Ramos (cell line): Measurements from ENCODE around the gene APBB1IP.
"Not testable (repeated sequence)": the region's sequence is repeated elsewhere in the genome, so short reads cannot be mapped to it uniquely, and the experiment has no call there.

Source experiments
- in situ Hi-C: fragments of 300-500 bp; cut with MboI; formaldehyde crosslinking; loops from one replicate; pipeline ENCODE4 v1.14.3; 2022; ENCODE audit warnings: low sequenced_read_pairs; ENCODE audit not compliant: unreplicated experiment

Gene APBB1IP, protein sequence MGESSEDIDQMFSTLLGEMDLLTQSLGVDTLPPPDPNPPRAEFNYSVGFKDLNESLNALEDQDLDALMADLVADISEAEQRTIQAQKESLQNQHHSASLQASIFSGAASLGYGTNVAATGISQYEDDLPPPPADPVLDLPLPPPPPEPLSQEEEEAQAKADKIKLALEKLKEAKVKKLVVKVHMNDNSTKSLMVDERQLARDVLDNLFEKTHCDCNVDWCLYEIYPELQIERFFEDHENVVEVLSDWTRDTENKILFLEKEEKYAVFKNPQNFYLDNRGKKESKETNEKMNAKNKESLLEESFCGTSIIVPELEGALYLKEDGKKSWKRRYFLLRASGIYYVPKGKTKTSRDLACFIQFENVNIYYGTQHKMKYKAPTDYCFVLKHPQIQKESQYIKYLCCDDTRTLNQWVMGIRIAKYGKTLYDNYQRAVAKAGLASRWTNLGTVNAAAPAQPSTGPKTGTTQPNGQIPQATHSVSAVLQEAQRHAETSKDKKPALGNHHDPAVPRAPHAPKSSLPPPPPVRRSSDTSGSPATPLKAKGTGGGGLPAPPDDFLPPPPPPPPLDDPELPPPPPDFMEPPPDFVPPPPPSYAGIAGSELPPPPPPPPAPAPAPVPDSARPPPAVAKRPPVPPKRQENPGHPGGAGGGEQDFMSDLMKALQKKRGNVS

DNA sequence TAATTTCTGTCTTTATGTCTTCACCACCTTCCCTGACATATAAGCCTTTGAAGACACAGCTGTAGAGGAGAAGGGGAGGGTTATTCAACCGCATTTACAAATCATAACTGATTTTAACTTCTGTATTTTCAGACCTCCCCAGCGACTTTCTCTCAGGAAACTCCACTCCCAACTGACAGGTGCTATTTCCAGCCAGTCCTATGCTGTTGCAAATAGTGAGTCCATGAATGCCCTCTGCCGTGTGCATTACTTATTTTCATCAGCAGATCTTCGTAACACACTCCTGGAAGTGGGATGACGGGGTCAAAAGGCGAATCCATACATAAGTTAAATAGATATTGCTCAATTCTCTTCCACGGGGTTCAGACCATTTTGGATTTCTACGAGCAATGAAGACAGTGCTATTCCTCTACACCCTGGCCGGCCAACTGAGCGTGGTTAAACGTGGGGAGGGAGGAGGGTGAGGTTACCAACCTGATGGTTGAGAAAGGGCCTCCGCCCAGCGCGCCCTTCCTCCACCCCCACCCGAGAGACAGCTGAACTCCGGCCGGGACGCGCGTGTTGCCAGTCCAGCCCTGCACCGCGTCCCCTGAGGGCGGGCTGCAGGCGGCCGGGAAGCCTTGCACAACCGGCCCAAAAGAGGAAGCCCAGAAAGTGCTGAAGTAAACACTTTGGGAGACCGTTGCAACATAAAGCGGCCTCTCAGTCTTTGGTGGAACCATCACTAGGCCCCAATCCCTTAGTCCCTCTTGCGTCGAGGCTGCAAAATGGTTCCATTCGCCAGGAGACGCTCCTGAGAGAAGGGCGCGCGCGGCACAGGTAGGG, at the start of gene APBB1IP:
Gene APBB1IP, plus strand, starts transcription at position 705 of the 825 bp plus-strand sequence. CDS start 53,986 bp downstream, outside the sequence.
- in situ Hi-C loops = no loop called here

DNA sequence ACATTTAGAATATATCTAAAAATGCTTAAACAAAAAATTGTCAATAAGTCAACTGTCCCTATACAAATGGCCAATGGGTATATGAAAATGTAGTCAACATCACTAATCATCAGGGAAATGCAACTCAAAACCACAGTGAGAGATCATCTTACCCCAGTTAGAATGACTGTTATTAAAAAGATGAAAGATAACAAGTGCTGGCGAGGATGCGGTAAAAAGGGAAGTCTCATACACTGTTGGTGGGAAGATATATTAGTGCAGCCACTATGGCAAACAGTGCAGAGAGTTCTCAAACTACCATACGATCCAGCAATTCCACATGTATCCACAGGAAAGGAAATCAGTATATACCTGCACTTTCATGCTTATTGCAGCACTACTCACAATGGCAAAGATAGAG, 48.6 kb upstream of the APBB1IP start:
- in situ Hi-C loops = no loop called here

DNA sequence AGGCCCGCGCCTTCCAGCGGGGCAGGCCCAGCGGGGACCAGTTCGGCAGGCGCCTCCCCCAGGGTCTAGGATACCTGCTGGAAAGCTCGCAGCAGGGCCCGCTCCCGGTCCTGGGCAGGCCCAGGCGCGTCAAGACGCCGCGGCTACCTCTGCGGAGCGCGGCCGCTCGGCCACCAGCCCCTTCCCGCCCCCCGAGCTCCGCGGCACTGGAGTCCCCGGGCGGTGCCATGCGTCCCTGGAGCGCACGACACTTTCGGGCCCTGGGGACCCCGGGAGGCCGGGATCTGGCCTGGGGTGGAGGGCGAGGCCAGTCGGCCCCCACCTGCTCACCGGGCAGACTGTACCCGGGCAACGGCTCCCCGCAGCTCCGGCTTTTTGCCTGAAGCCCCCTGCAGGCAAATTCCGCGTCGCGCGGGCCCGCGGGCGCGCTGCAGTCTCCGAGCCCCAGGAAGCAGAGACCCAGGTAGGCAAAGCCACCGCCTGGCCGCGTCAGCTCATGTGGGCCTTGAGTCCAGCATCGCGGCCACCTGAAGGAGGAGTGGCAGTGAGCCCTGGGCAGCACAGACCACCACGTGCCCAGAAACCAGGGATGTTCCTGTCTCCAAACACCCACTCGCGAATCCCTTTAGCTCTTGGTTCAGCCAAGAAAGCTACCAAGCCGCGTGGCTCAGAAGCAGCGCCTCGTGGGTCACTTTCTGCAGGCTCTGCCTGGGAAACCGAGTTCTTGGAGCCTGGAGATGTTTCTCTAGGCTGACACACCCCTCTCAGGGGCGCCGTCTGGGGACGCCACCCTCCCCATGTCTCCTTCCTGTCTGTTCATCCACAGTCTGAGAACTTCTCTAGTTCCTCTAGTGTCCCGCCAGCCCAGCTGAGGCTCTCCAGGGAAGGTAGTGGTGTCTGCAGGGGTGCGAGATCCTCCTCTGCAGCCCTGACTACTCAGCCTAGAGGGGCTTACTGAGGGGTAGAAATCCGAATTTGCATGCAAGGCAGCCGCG, 46.1 kb upstream of the APBB1IP start:
- in situ Hi-C loops = no loop called here

DNA sequence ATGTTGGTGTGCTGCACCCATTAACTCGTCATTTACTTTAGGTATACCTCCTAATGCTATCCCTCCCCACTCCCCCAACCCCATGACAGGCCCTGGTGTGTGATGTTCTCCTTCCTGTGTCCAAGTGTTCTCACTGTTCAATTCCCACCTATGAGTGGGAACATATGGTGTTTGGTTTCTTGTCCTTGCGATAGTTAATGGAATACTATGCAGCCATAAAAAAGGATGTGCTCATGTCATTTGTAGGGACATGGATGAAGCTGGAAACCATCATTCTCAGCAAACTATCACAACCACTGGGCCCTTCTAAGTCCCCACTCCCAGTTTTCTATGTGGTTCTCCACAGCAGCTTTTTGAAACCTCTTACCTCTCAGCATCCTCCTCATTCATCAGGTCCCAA, 39.8 kb upstream of the APBB1IP start:
- in situ Hi-C loops = not testable (repeated sequence)

DNA sequence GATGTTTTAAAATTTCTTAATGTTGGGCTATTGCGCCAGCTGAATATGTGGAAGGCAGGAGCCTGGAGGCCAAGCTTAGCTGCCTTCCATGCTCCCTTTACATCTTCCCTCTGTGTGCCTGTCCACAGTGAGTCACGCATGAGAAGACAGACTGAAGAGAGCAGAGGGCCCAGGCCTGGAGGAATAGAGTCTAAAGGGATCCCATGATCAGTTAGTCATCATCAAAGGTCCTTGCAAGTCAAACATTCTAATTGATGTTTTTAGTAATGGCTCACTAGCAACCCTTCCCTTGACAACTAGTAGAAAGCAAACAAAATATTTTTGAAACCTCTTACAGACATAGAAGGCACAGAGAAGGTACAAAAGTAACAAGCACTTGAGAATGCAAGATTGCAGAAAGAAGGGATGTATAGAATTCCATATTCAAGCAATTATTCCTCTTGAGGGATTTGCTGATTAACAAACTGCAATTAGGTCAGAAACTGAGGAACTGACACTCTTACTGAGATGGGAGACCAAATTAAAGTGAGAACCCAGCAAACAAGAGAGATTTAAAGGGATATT, 30.7 kb upstream of the APBB1IP start:
- in situ Hi-C loops = no loop called here

DNA sequence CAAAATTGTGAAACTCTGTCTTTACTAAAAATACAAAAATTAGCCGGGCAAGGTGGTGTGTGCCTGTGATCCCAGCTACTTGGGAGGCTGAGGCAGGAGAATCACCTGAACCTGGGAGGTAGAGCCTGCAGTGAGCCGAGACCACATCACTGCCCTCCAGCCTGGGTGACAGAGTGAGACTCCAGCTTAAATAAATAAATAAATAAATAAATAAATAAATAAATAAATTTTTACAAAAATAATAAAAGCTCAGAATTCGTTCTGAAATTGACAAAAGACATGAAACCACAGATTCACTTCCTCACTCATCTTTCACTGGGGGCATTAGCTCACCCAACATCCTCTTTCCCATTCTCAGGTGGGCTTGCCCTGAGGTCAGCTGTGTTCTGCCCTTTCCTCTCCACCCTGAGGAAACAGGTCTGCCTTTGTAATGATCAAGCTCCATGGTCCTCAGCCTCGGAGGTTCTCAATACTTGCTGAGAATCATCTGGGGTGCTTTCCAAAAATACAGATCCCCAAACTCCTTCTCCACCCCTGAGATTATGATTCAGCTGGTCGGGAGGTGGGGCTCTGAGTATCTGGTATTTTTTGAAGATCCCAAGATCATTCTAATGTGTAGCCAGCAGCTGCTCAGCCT, 29.2 kb upstream of the APBB1IP start:
- in situ Hi-C loops = no loop called here

DNA sequence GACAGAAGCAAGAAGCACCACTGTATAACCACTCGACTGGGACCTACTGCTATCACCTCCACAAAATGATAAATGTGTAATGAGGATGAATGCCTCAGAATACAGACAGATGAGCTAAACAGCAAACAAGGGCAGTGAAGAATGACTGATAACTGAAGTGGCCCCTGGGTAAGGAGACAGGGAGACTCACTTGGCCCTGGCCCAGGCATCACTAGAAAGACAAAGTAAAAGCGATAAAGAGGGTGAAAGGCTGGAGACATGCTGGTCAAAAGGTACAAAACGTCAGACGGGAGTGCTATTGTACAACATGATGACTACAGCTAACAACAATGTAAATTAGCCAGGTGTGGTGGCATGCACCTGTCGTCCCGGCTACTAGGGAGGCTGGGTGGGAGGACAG, 27.8 kb upstream of the APBB1IP start:
- in situ Hi-C loops = no loop called here

DNA sequence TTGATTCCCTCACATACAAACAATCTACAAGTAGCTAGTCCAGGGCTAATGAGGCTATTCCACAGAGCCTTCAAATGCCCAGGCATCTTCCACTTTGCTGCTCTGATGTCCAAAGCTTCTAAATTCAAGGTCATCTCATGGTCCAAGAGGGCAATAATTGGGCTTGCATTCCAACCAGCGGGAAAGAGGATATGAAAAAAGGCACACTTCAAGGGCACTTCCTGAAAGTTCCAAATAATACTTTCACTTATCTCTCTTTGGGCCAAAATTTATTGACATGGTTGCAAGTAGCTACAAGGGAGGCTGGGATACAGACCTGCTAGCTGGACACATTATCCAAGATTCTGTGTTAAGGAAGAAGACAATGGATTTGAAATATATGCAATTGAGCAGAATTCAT, 25.2 kb upstream of the APBB1IP start:
- in situ Hi-C loops = no loop called here

DNA sequence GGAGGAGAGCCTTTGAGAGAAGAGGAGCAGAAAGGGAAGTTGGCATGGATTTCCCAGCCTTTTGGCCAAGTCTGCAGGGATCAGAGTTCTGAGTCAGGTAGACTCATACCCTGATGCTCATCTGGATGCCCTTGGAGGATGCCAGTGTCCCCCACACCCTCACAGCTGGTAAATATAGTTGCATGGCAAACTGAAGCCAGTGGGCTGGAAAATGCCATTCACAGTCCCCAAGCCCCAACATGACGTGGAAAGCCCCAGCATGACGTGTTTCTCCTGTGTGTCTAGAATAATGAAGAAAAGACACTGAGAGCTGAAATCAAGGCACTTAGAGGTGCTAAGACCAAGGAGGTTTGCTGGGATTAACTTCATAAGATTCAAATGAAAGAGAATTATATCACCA, 24.8 kb upstream of the APBB1IP start:
- in situ Hi-C loops = no loop called here

DNA sequence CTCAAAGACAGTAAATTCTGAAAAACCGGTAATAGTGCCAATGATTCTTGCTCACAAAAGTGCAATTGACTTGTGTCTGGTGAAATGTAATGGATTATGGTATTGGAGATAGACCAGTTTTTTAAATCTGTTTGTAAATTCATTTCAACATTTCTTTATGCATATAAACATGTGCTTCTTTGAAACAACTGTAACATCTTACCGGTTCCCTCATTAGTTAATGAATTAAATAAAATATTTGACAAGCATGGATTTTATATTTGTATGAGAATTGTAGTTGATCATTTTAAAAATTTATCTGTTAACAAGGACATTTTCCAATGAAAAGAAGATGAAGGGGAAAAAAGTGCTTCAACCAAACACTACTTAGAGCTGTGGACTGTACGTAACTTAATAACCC, 21.0 kb upstream of the APBB1IP start:
- in situ Hi-C loops = no loop called here

DNA sequence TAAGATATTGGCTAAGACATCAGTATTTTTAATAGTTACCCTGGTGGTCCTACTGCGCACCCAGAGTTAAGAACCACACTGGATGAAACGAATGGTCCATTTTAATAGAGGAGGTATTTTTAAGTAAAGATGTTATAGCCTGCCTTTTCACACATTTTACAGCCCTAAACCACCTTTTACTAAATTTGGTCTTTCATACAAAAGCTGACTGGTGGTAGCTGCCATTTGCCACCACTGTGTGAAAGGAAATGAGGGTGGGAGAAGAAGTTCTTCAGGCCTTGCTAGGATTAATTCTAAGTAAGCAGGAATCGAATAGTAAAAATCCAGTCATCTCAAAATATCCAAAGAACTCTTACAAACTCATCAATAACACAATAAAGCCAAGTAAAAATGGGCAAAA, 15.2 kb upstream of the APBB1IP start:
- in situ Hi-C loops = no loop called here

DNA sequence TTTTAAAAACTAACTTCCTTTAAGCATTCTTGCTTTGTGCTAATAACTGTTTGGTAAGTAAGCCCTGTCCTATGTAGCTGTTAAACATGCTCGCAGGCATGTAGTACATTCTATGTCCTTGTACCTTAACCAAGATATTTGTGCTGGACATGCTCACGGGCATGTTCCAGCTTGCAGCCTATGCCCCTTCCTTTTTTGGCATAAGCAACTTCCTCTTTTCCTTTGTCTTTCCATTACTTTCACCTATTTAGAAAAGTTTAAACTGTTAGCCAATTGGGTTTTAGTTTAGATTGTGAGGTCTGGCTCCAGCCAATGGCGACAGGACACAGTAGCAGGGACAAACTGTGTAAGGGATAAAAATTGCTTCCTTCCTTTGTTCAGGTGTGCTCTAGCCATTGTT, 14.4 kb upstream of the APBB1IP start:
- in situ Hi-C loops = no loop called here

DNA sequence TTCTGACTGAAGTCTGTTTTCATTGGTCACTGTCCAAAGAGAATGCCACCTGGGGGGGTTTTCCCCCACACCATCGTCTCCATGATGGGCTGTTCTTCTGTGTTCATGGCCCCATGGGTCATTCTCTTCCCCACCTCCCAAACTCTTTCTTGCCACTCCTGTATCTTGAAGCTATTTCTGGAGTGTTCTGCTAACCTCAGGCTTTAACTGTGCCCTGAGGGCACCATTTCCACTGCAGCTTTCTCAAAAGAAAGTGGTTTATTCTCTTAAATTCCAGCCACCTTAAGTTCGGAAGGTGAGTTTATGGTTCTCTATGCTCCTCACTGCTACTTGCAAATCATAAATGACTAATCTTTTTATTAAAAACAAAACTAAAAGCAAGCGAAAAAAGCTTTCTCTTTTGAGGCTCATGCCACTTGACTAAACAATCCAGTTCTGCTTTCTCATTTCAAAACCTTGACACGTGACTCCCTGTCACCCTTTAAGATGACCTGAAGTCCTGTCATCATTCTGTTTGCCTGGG, 7.4 kb upstream of the APBB1IP start:
- in situ Hi-C loops = no loop called here

DNA sequence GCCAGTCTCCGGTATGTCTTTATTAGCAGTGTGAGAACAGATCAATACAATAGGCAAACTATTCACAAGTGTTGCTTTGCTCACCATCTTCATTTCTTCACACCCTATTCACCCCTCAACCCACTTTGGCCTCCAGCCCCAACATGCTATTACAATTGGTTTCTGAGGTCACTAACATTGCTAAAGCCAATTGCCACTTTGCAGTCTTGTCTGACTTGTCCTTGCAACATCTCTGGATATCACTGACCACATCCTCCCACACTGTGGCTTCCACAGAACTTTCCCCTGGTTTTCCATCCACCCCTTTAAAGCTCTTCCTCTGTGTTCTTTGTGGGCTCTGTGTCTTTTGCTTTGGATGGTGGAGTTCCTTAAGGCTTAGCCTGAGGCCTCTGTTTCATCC, 5.2 kb upstream of the APBB1IP start:
- in situ Hi-C loops = no loop called here

DNA sequence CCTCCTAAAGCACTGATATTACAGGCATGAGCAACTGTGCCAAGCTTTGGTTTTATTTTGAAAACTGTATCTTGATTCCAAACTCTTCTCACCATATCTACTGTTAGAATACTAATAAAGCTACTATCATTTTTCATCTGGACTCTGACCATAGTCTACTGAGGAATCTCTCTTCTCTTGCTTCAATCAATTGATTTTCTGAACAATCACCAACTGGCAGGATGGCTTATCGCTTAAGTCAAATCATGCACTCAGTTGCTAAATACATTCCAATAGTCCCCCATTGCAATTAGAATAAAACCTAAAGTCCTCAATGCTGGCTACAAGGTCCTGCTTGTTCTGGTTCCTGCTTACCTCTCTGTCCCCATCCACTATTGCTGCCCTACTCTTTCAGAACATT, 2.3 kb upstream of the APBB1IP start:
- in situ Hi-C loops = no loop called here

DNA sequence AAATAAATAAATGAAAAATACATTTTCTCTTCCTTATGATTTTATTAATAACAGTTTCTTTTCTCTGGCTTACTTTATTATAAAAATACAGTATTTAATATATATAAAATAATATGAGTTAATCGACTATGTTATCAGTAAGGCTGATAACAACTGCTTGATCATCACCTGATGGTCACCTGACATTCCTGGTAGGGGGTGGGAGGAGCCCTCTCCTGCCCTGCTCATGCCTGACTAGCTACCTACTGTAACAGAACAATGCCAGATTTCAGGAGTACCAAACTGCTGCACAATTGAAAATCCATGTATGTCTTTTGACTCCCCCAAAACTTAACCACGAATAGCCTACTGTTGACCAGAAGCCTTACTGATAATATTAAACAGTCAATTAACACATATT, 1.3 kb upstream of the APBB1IP start:
- in situ Hi-C loops = no loop called here

DNA sequence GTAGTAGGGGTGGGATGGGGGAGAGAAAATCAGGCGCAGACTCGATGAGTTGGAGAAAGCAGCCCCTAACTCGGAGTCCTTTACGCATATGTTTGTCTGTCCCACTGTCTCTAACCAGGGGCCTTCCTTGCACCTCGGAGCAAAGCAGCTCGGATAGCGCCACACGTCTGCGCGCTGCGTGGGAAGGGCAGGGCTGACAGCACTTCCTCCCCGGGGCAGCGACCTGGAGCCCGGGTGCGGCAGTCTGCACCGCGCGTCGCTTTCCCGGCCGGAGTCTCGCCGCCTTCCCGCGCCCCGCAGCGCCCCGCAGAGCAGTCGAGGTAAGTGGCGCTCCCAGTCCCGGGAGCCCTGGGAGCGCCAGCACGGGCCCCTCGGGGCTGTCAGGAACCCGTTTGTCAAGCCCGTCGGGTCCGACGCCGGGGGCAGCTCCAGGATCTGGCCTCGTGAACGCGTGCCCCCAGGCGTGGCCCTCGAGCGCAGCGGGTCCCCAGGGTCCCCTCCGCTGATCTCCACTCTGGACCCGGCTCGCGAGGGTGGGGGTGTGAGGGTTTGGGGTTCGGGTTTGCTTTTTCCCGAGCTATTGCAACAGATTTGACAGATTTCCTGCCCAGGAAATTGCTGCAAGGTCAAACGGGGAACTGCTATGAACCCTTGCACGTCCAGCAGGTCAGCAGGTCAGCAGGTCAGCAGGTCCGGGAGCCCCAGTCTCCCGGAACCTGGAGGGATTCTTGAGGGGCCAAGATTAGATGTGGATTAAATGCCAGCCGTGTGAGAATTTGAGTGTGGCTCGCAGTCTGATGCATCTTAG, 597 bp downstream of the APBB1IP start:
- in situ Hi-C loops = no loop called here
